Lung (tissue), 12 donors: ENCODE data around the gene TMEM161A. TPM values are rescaled to one million over a fixed set of nuclear protein-coding genes. Genes with fewer than 3 reads are reported as not detected.

Experiments used
- ATAC-seq: fragments of 200-7000 bp; cut with Tn5 transposase; one replicate; pipeline ENCODE4 v1.9.1; 2020; ENCODE audit warnings: moderate number of reproducible peaks; ENCODE audit not compliant: insufficient read depth, low FRiP score
- DNase-seq, 3 donors: peaks; one replicate each; pipeline ENCODE4 v3.0.0-alpha.2; 2013 to 2017
- H3K27ac ChIP-seq, 2 donors: one replicate each; pipeline ENCODE4 v1.5.1; 2013; ENCODE audit warnings: mild to moderate bottlenecking in 2 of 2, moderate library complexity in 2 of 2, control low read depth in 1 of 2, inconsistent platforms in 1 of 2, low read depth in 1 of 2, low read length in 1 of 2
- H3K27me3 ChIP-seq, 3 donors: one replicate each; pipeline ENCODE4 v1.5.1; 2013; ENCODE audit warnings: low read length in 2 of 3; ENCODE audit not compliant: control insufficient read depth in 3 of 3, insufficient read depth in 3 of 3
- H3K36me3 ChIP-seq, 4 donors: one replicate each; pipeline ENCODE4 v1.5.1; 2013; ENCODE audit warnings: low read length in 4 of 4, mild to moderate bottlenecking in 1 of 4, moderate library complexity in 1 of 4; ENCODE audit not compliant: control insufficient read depth in 4 of 4, insufficient read depth in 4 of 4
- H3K4me1 ChIP-seq, 5 donors: one replicate each; pipeline ENCODE4 v1.5.1; 2013; ENCODE audit warnings: low read length in 5 of 5, mild to moderate bottlenecking in 2 of 5, moderate library complexity in 1 of 5; ENCODE audit not compliant: control insufficient read depth in 5 of 5, insufficient read depth in 5 of 5
- H3K4me3 ChIP-seq: one replicate; pipeline ENCODE4 v1.5.1; 2013; ENCODE audit warnings: mild to moderate bottlenecking, control low read depth, moderate library complexity
- H3K9ac ChIP-seq, 2 donors: one replicate each; pipeline ENCODE4 v1.5.1; 2013; ENCODE audit warnings: low read length in 2 of 2, control low read depth in 1 of 2; ENCODE audit not compliant: insufficient read depth in 1 of 2
- H3K9me3 ChIP-seq, 4 donors: one replicate each; pipeline ENCODE4 v1.5.1; 2013; ENCODE audit warnings: low read length in 3 of 4, mild to moderate bottlenecking in 1 of 4, moderate library complexity in 1 of 4; ENCODE audit not compliant: control insufficient read depth in 4 of 4, insufficient read depth in 3 of 4
- CTCF ChIP-seq: IDR thresholded peaks from 2 replicates; pipeline ENCODE4 v1.5.1; 2012; ENCODE audit warnings: mild to moderate bottlenecking; ENCODE audit errors: control extremely low read depth, extremely low read depth
- WGBS, 2 donors: extraction: QIAGEN DNeasy Blood & Tissue Kit; methylation state at CpG; one replicate each; pipeline ENCODE4 v1.1.7; 2013; 5-methylcytosine and 5-hydroxymethylcytosine counted together
- polyA plus RNA-seq, 2 donors: library from polyadenylated mRNA; stranded (reverse); fragments of 200-250 nt; gene quantifications; one replicate each; pipeline ENCODE4 v1.2.1, GENCODE V29; 2013
- total RNA-seq, 2 donors: library from RNA; depleted of rRNA in 1 of 2; stranded (reverse); fragments of >200 nt in 1 of 2; gene quantifications; one replicate each; pipeline ENCODE4 v1.2.1, GENCODE V29; 2014 to 2021
- donor health status: control.
- donor health status: control.
- donor health status: Bipolar disorder and iron deficiency.
- donor health status: healthy.
- donor health status: DM: yes; HTN: yes; CAD: no.

The TMEM161A gene
- total and polyA plus RNA-seq, 4 donors: 18.1 to 32.2 (median 23.1) TPM

GRCh38 chr19:19126102-19126501 is 12.2 kb downstream of the TMEM161A start:
- Histone ChIP-seq H3K27ac (no peak overlapping the region), H3K27me3 (no peaks in the 10 kb centered on the region), H3K9me3 (peaks cover 0 to 6% (median under 1%) of the 10 kb centered on the region in 4 donors), H3K36me3 (peaks cover 0 to 16% (median 6%) of the 10 kb centered on the region in 4 donors), H3K9ac (no peak overlapping the region), H3K4me3 (no peak overlapping the region), H3K4me1 (no peaks in the 10 kb centered on the region)
- WGBS, 2 donors: 95 to 99% methylated on average over 6 of the region's 6 CpGs
- ATAC-seq: no peak
- no peak for DNase-seq
- no peak for TF ChIP-seq CTCF

GRCh38 chr19:19123386-19123785 is 14.9 kb downstream of the TMEM161A start:
- TF ChIP-seq CTCF: no peak
- ATAC-seq (no peak), DNase-seq (no peak)
- Histone ChIP-seq H3K4me1 (peaks cover 0 to 2% (median 0%) of the 10 kb centered on the region in 5 donors), H3K27me3 (no peaks in the 10 kb centered on the region), H3K9me3 (peaks cover 0 to 6% (median under 1%) of the 10 kb centered on the region in 4 donors), H3K9ac (no peak overlapping the region), H3K36me3 (peaks cover 4 to 23% (median 13%) of the 10 kb centered on the region in 4 donors), H3K4me3 (no peak overlapping the region), H3K27ac (no peak overlapping the region)

- DNase-seq (no peak), ATAC-seq (no peak)
- Histone ChIP-seq H3K4me1 (peaks cover 0 to 2% (median 0%) of the 10 kb centered on the region in 5 donors), H3K27me3 (no peaks in the 10 kb centered on the region), H3K9ac (no peak overlapping the region), H3K4me3 (no peak overlapping the region), H3K36me3 (peaks cover 4 to 23% (median 13%) of the 10 kb centered on the region in 4 donors), H3K9me3 (peaks cover 0 to 6% (median under 1%) of the 10 kb centered on the region in 4 donors), H3K27ac (no peak overlapping the region)
- 90 to 95% methylated on average over 1 of the region's 1 CpG for WGBS, 2 donors
- TF ChIP-seq CTCF: no peak
Observed at GRCh38 chr19:19122902-19123301, 15.4 kb downstream of the TMEM161A start.

GRCh38 chr19:19121371-19121770 is 16.9 kb downstream of the TMEM161A start:
- H3K27ac ChIP-seq: no peak overlapping the region
- peaks cover 0 to 6% (median under 1%) of the 10 kb centered on the region in 4 donors for H3K9me3 ChIP-seq
- H3K4me1 ChIP-seq: peaks cover 0 to 2% (median 0%) of the 10 kb centered on the region in 5 donors
- WGBS, 2 donors: 90 to 95% methylated on average over 9 to 10 of the region's 10 CpGs
- no peak for TF ChIP-seq CTCF
- DNase-seq: no peak
- H3K9ac ChIP-seq: no peak overlapping the region
- no peaks in the 10 kb centered on the region for H3K27me3 ChIP-seq
- peaks cover 4 to 23% (median 13%) of the 10 kb centered on the region in 4 donors for H3K36me3 ChIP-seq
- no peak for ATAC-seq
- no peak overlapping the region for H3K4me3 ChIP-seq
